GM12878 (cell line): ENCODE measurements around the gene CAPN8. TPM values are rescaled to one million over a fixed set of nuclear protein-coding genes. Genes with fewer than 3 reads are reported as not detected.

Experiments
- ATAC-seq: fragments of 200-7000 bp; cut with Tn5 transposase; 3 replicates; pipeline ENCODE4 v1.9.1; 2020; ENCODE audit warnings: mild to moderate bottlenecking, moderate library complexity
- BruUV-seq: library from RNA; stranded (reverse); fragments of 400-500 nt; replicated peaks from 2 replicates; lab custom pipeline; 2021; lab: Mats Ljungman, UMichigan
- CTCF ChIA-PET: fragments of 300-600 bp; sonication (Branson Sonifier 250); formaldehyde crosslinking; extraction: SDS; loops from one replicate; lab custom pipeline; 2021; ENCODE audit warnings: inconsistent platforms; lab: Yijun Ruan, JAX
- POLR2A ChIA-PET: fragments of 350-600 bp; formaldehyde crosslinking; extraction: SDS; loops from one replicate; lab custom pipeline; 2021; ENCODE audit warnings: inconsistent platforms; lab: Charles Lee
- RAD21 ChIA-PET: fragments of 300-600 bp; sonication (Branson Sonifier 250); formaldehyde crosslinking; loops from one replicate; lab custom pipeline; 2023; ENCODE audit warnings: antibody characterized with exemption; ENCODE audit not compliant: unreplicated experiment; lab: Charles Lee
- SMC1A ChIA-PET: fragments of 300-600 bp; sonication (Branson Sonifier 250); formaldehyde crosslinking; loops from one replicate; lab custom pipeline; 2023; ENCODE audit not compliant: unreplicated experiment, uncharacterized antibody; lab: Charles Lee
- DNase-seq: peaks from one replicate; pipeline ENCODE4 v3.0.0-alpha.2; 2011; ENCODE audit warnings: low read depth, low spot score
- FAIRE-seq: peaks from 3 replicates; lab custom pipeline; 2011; peaks lifted over from hg19 to GRCh38; lab: Jason Lieb, UNC
- H2AFZ ChIP-seq: 2 replicates; pipeline ENCODE4 v1.6.0; 2011; ENCODE audit warnings: low read depth, low read length, control low read depth; ENCODE audit not compliant: control insufficient read depth
- H3K27ac ChIP-seq: 2 replicates; pipeline ENCODE4 v1.5.1; 2011; ENCODE audit warnings: control low read depth; ENCODE audit not compliant: control insufficient read depth, insufficient read depth
- H3K27me3 ChIP-seq, 2 experiments: replicated peaks in 1 of 2; 2 replicates each; pipeline versions ENCODE4 v1.6.0 to v1.6.1; 2011; ENCODE audit warnings: low read length in 1 of 2; ENCODE audit not compliant: control insufficient read depth in 2 of 2, insufficient read depth in 2 of 2
- H3K36me3 ChIP-seq, 2 experiments: 2 replicates each; pipeline ENCODE4 v1.5.1; 2011; ENCODE audit warnings: low read length in 1 of 2; ENCODE audit not compliant: control insufficient read depth in 2 of 2, insufficient read depth in 2 of 2
- H3K4me1 ChIP-seq: 2 replicates; pipeline ENCODE4 v1.6.1; 2011; ENCODE audit warnings: mild to moderate bottlenecking, low read length, moderate library complexity, mixed read lengths; ENCODE audit not compliant: control insufficient read depth, insufficient read depth
- H3K4me2 ChIP-seq: 2 replicates; pipeline ENCODE4 v1.6.0; 2011; ENCODE audit warnings: control low read depth; ENCODE audit not compliant: control insufficient read depth, insufficient read depth
- H3K4me3 ChIP-seq: fragments of 200-600 bp; sonication (generic); 2 replicates; pipeline ENCODE4 v1.5.1; 2016
- H3K79me2 ChIP-seq: 2 replicates; pipeline ENCODE4 v1.6.0; 2011; ENCODE audit warnings: low read length; ENCODE audit not compliant: control insufficient read depth, insufficient read depth
- H3K9ac ChIP-seq: 2 replicates; pipeline ENCODE4 v1.8.0; 2011; ENCODE audit warnings: low read length, control low read depth, mixed read lengths; ENCODE audit not compliant: control insufficient read depth, insufficient read depth
- H3K9me3 ChIP-seq: replicated peaks from 3 replicates; pipeline ENCODE4 v1.5.1; 2011; ENCODE audit warnings: mild to moderate bottlenecking, low read length; ENCODE audit not compliant: control insufficient read depth, insufficient read depth
- H4K20me1 ChIP-seq: 2 replicates; pipeline ENCODE4 v1.6.0; 2011; ENCODE audit not compliant: control insufficient read depth, insufficient read depth
- BHLHE40 ChIP-seq, 2 experiments: fragments of 450-650 bp in 1 of 2; IDR thresholded peaks; 2 replicates each; pipeline ENCODE4 v1.6.1; 2011 to 2017; ENCODE audit warnings: low read depth in 2 of 2, borderline replicate concordance in 1 of 2, improper control_type of control experiment in 1 of 2, low read length in 1 of 2, mild to moderate bottlenecking in 1 of 2
- CTCF ChIP-seq, 3 experiments: IDR thresholded peaks in 2 of 3; conservative IDR thresholded peaks in 1 of 3; 2 replicates each; pipeline ENCODE4 v1.5.1; 2011; ENCODE audit warnings: low read depth in 3 of 3, low read length in 3 of 3, mild to moderate bottlenecking in 3 of 3, control low read depth in 2 of 3, moderate library complexity in 2 of 3, inconsistent platforms in 1 of 3, mixed read lengths in 1 of 3; ENCODE audit not compliant: control insufficient read depth in 2 of 3, insufficient read depth in 1 of 3; ENCODE audit errors: extremely low read depth in 1 of 3
- IRF4 ChIP-seq: IDR thresholded peaks from 2 replicates; pipeline ENCODE4 v1.6.1; 2011; ENCODE audit warnings: low read depth, low read length
- NBN ChIP-seq: fragments of 450-650 bp; IDR thresholded peaks from 2 replicates; pipeline ENCODE4 v1.6.1; 2016
- POLR2A ChIP-seq: IDR thresholded peaks from 2 replicates; pipeline ENCODE4 v1.6.1; 2011; ENCODE audit warnings: low read depth, mild to moderate bottlenecking, low read length
- PRDM15 ChIP-seq: fragments of 450-650 bp; formaldehyde crosslinking; IDR thresholded peaks from 2 replicates; pipeline ENCODE4 v1.4.0; 2020; ENCODE audit warnings: mild to moderate bottlenecking, moderate library complexity
- USF2 ChIP-seq: IDR thresholded peaks from 2 replicates; pipeline ENCODE4 v1.6.1; 2011; ENCODE audit warnings: low read depth, low read length, improper control_type of control experiment, borderline replicate concordance
- WGBS: methylation state at CpG from one replicate; pipeline ENCODE4 v1.1.6; 2016; ENCODE audit warnings: low lambda C conversion rate; ENCODE audit not compliant: insufficient replicate concordance, insufficient coverage; ENCODE audit errors: missing lambda C conversion rate; 5-methylcytosine and 5-hydroxymethylcytosine counted together
- in situ Hi-C: fragments of 300-500 bp; cut with MboI; formaldehyde crosslinking; loops from 9 replicates; pipeline ENCODE4 v1.14.3; 2018; ENCODE audit warnings: mixed read lengths
- intact Hi-C: fragments of 100-400 bp; cut with micrococcal nuclease; formaldehyde crosslinking; loops from one replicate; pipeline ENCODE4 v1.14.2; 2022; ENCODE audit not compliant: unreplicated experiment
- polyA plus RNA-seq, 11 experiments: library from polyadenylated mRNA; depleted of rRNA in 4 of 11; unstranded in 6 of 11; stranded (reverse) in 5 of 11; fragments of >200 nt; fragmentation: Nextera tagmentation in 4 of 11; fragmentation: Illumina TruSeq in 1 of 11; extraction: Ambion mirVana in 4 of 11; extraction: Trizol in 1 of 11; gene quantifications; 1 replicate in 1 of 11; 2 replicates in 10 of 11; pipeline versions ENCODE4 v1.2.1 to v1.2.3, GENCODE V29; 2011 to 2016; ENCODE audit warnings: inconsistent platforms in 2 of 11, missing spikeins in 2 of 11, low read depth in 1 of 11
- total RNA-seq, 4 experiments: library from RNA; depleted of rRNA in 3 of 4; stranded (reverse); fragments of >200 nt in 3 of 4; fragmentation: Illumina TruSeq in 1 of 4; extraction: Trizol in 1 of 4; gene quantifications; 2 replicates each; pipeline versions ENCODE4 v1.2.1 to v1.2.3, GENCODE V29; 2013 to 2021

The CAPN8 gene
- total and polyA plus RNA-seq, 10 of the 15 experiments (the other 5 are each of a cell fraction or from before 2014, with no cell fraction given): 6.4 to 30.7 (median 12.3) TPM

GRCh38 chr1:223651291-223651991, 14.1 kb downstream of the CAPN8 start:
- no peaks in the 10 kb centered on the region for H3K36me3 ChIP-seq
- peaks cover 0 to 3% of the 10 kb centered on the region in 2 experiments; a peak in 3 of 4 replicates for H3K27me3 ChIP-seq
- H3K4me1 ChIP-seq: no peaks in the 10 kb centered on the region
- FAIRE-seq: no peak
- WGBS: 36% methylated on average over 8 of the region's 8 CpGs
- H4K20me1 ChIP-seq: no peaks in the 10 kb centered on the region
- no peak for TF ChIP-seq NBN
- TF ChIP-seq IRF4: no peak
- TF ChIP-seq CTCF (IDR thresholded peaks at IDR 0.05 in 2 of 3, conservative IDR thresholded peaks at IDR 0.05 in 1 of 3; ENCODE audit: control insufficient read depth in 2 of 3, extremely low read depth in 1 of 3, insufficient read depth in 1 of 3, low read depth in 3 of 3, low read length in 3 of 3): no peak
- TF ChIP-seq BHLHE40 (IDR thresholded peaks at IDR 0.05; ENCODE audit: borderline replicate concordance in 1 of 2, low read depth in 2 of 2, low read length in 1 of 2): no peak
- TF ChIP-seq USF2: no peak
- no peak for TF ChIP-seq POLR2A
- no peak for TF ChIP-seq PRDM15 (CRISPR knock-in tag)
- no peak for DNase-seq
- no peak overlapping the region for H3K4me3 ChIP-seq
- no peak overlapping the region for H3K4me2 ChIP-seq
- H2AFZ ChIP-seq: no peak overlapping the region
- POLR2A ChIA-PET: no interaction called here
- H3K9ac ChIP-seq: no peak overlapping the region
- no peak overlapping the region for H3K27ac ChIP-seq
- no peaks in the 10 kb centered on the region for H3K9me3 ChIP-seq
- no peak for ATAC-seq
- no peaks in the 10 kb centered on the region for H3K79me2 ChIP-seq
- BruUV-seq: no TSS peak
- in situ Hi-C loops (no loop called here), intact Hi-C loops (no loop called here)
- RAD21 ChIA-PET: no interaction called here
- CTCF ChIA-PET: no interaction called here
- SMC1A ChIA-PET: no interaction called here
